ENCODE measurements around the gene ALDH1A2. TPM values are rescaled to one million over a fixed set of nuclear protein-coding genes. Genes with fewer than 3 reads are reported as not detected.

The ALDH1A2 gene
- polyA plus RNA-seq, 1 experiment = 0.68 TPM

GRCh38 chr15:58110999-58111717 is 45.6 kb upstream of the ALDH1A2 start:
- ChIA-PET POLR2A (no interaction called here), CTCF (no interaction called here)
- no peak for TF ChIP-seq CTCF (IDR thresholded peaks at IDR 0.05; ENCODE audit: low read depth, low read length)
- DNase-seq (ENCODE audit: low read depth, low spot score) = no peak
- no peak overlapping the region for H3K27ac ChIP-seq (ENCODE audit: low read depth, low read length)
- no peaks in the 10 kb centered on the region for H3K27me3 ChIP-seq (ENCODE audit: control insufficient read depth, insufficient read depth, low read length)
- H3K4me3 ChIP-seq (ENCODE audit: low read depth, low read length) = no peak overlapping the region
- no peaks in the 10 kb centered on the region for H3K9me3 ChIP-seq (ENCODE audit: control insufficient read depth, insufficient read depth, low read length)

- Histone ChIP-seq H3K4me3 (ENCODE audit: low read depth, low read length) (no peak overlapping the region), H3K27me3 (ENCODE audit: control insufficient read depth, insufficient read depth, low read length) (no peaks in the 10 kb centered on the region), H3K9me3 (ENCODE audit: control insufficient read depth, insufficient read depth, low read length) (no peaks in the 10 kb centered on the region), H3K27ac (ENCODE audit: low read depth, low read length) (no peak overlapping the region)
- ChIA-PET CTCF (no interaction called here), POLR2A (no interaction called here)
- no peak for DNase-seq (ENCODE audit: low read depth, low spot score)
- TF ChIP-seq CTCF (IDR thresholded peaks at IDR 0.05; ENCODE audit: low read depth, low read length) = no peak
These were observed 43.9 kb upstream of the ALDH1A2 start for GRCh38 chr15:58109419-58109818.

- POLR2A ChIA-PET = no interaction called here
- Histone ChIP-seq H3K27ac (ENCODE audit: low read depth, low read length) (no peak overlapping the region), H3K4me3 (ENCODE audit: low read depth, low read length) (no peak overlapping the region), H3K9me3 (ENCODE audit: control insufficient read depth, insufficient read depth, low read length) (no peaks in the 10 kb centered on the region), H3K27me3 (ENCODE audit: control insufficient read depth, insufficient read depth, low read length) (no peaks in the 10 kb centered on the region)
- DNase-seq (ENCODE audit: low read depth, low spot score) = no peak
- no peak for TF ChIP-seq CTCF (IDR thresholded peaks at IDR 0.05; ENCODE audit: low read depth, low read length)
- CTCF ChIA-PET = interaction anchor here (0.9 kb wide), 1 partner anchor 42 kb away, joined by 4 read pairs; no protein-coding TSS in a partner anchor
These were observed 42.6 kb upstream of the ALDH1A2 start for GRCh38 chr15:58108117-58108516.

GRCh38 chr15:58103482-58103881 is 38.0 kb upstream of the ALDH1A2 start:
- no peak for DNase-seq (ENCODE audit: low read depth, low spot score)
- ChIA-PET CTCF (no interaction called here), POLR2A (no interaction called here)
- Histone ChIP-seq H3K27ac (ENCODE audit: low read depth, low read length) (no peak overlapping the region), H3K27me3 (ENCODE audit: control insufficient read depth, insufficient read depth, low read length) (no peaks in the 10 kb centered on the region), H3K9me3 (ENCODE audit: control insufficient read depth, insufficient read depth, low read length) (no peaks in the 10 kb centered on the region), H3K4me3 (ENCODE audit: low read depth, low read length) (no peak overlapping the region)
- TF ChIP-seq CTCF (IDR thresholded peaks at IDR 0.05; ENCODE audit: low read depth, low read length) = no peak

- Histone ChIP-seq H3K27me3 (ENCODE audit: control insufficient read depth, insufficient read depth, low read length) (no peaks in the 10 kb centered on the region), H3K9me3 (ENCODE audit: control insufficient read depth, insufficient read depth, low read length) (no peaks in the 10 kb centered on the region), H3K4me3 (ENCODE audit: low read depth, low read length) (no peak overlapping the region), H3K27ac (ENCODE audit: low read depth, low read length) (no peak overlapping the region)
- CTCF ChIA-PET = no interaction called here
- no peak for DNase-seq (ENCODE audit: low read depth, low spot score)
- TF ChIP-seq CTCF (IDR thresholded peaks at IDR 0.05; ENCODE audit: low read depth, low read length) = no peak
- POLR2A ChIA-PET = no interaction called here
These were observed 31.1 kb upstream of the ALDH1A2 start for GRCh38 chr15:58096529-58097084.
